Neural cell (in vitro differentiated cells): ENCODE results near the gene UBL4B.

Experiments
- CTCF ChIP-seq: fragments of 450-650 bp; IDR thresholded peaks from 2 replicates; pipeline ENCODE4 v1.5.1; 2014; ENCODE audit warnings: antibody characterized with exemption, mild to moderate bottlenecking, moderate library complexity; ENCODE audit not compliant: poor library complexity, severe bottlenecking
- EZH2 ChIP-seq: fragments of 200-600, 300-800 bp; shearing (Covaris generic), sonication (generic); IDR thresholded peaks from 2 replicates; pipeline ENCODE4 v1.6.1; 2014; ENCODE audit warnings: antibody characterized with exemption, low read length, borderline replicate concordance, mild to moderate bottlenecking; ENCODE audit not compliant: insufficient read depth, poor library complexity, severe bottlenecking
- MXI1 ChIP-seq: fragments of 450-650 bp; conservative IDR thresholded peaks from 2 replicates; pipeline ENCODE4 v1.6.1; 2014; ENCODE audit warnings: antibody characterized with exemption, mild to moderate bottlenecking; ENCODE audit not compliant: poor library complexity, severe bottlenecking
- POLR2AphosphoS5 ChIP-seq: IDR thresholded peaks from 2 replicates; pipeline ENCODE4 v1.6.1; 2012
- RAD21 ChIP-seq: fragments of 450-650 bp; conservative IDR thresholded peaks from 2 replicates; pipeline ENCODE4 v1.6.1; 2014; ENCODE audit warnings: antibody characterized with exemption, mild to moderate bottlenecking, moderate library complexity
- REST ChIP-seq: IDR thresholded peaks from 2 replicates; pipeline ENCODE4 v1.6.1; 2012; ENCODE audit warnings: borderline replicate concordance
- SMC3 ChIP-seq: fragments of 450-650 bp; conservative IDR thresholded peaks from 2 replicates; pipeline ENCODE4 v1.6.1; 2014; ENCODE audit warnings: antibody characterized with exemption, mild to moderate bottlenecking, moderate library complexity; ENCODE audit not compliant: poor library complexity
- TAF1 ChIP-seq: IDR thresholded peaks from 2 replicates; pipeline ENCODE4 v1.6.1; 2012; ENCODE audit warnings: low read depth

- TF ChIP-seq CTCF (no peak), SMC3 (no peak), EZH2 (no peak), REST (no peak), MXI1 (no peak), POLR2AphosphoS5 (no peak), RAD21 (no peak), TAF1 (no peak)
Observed at GRCh38 chr1:110094931-110095654, 17.1 kb upstream of the UBL4B start.
